HG02938 (cell line): ENCODE data around the gene PAH.

Experiments used
- ATAC-seq: cut with Tn5 transposase; IDR thresholded peaks from one replicate; pipeline ENCODE4 v1.9.1; 2021; ENCODE audit warnings: mild to moderate bottlenecking, moderate library complexity; ENCODE audit not compliant: unreplicated experiment

The PAH gene

GRCh38 chr12:102917026-102917787, at the start of gene PAH:
Gene PAH (minus strand): TSS chr12:102917244. CDS start chr12:102917130, 114 bp downstream.
- peak; percentile 56 for ATAC-seq

- no peak for ATAC-seq
Observed at GRCh38 chr12:102966200-102966863, 49.3 kb upstream of the PAH start.

- ATAC-seq, result no peak
Observed at GRCh38 chr12:102965281-102966155, 48.5 kb upstream of the PAH start.

- ATAC-seq, result no peak
Observed at GRCh38 chr12:102964872-102965271, 47.8 kb upstream of the PAH start.

- ATAC-seq, result no peak
Observed at GRCh38 chr12:102963796-102964195, 46.8 kb upstream of the PAH start.

- no peak for ATAC-seq
Observed at GRCh38 chr12:102962986-102963385, 45.9 kb upstream of the PAH start.

GRCh38 chr12:102962532-102962931, 45.5 kb upstream of the PAH start:
- no peak for ATAC-seq

GRCh38 chr12:102961466-102961855, 44.4 kb upstream of the PAH start:
- no peak for ATAC-seq

- ATAC-seq, result no peak
Observed at GRCh38 chr12:102960766-102961465, 43.9 kb upstream of the PAH start.

GRCh38 chr12:102959391-102959790, 42.3 kb upstream of the PAH start:
- ATAC-seq, result no peak

GRCh38 chr12:102958830-102959176, 41.8 kb upstream of the PAH start:
- ATAC-seq, result peak; percentile 4

- ATAC-seq, result peak; percentile 36
Observed at GRCh38 chr12:102958073-102958829, 41.2 kb upstream of the PAH start.

- ATAC-seq, result no peak
Observed at GRCh38 chr12:102957339-102958050, 40.5 kb upstream of the PAH start, which contains the start of gene ASCL1. Gene ASCL1 (plus strand): TSS chr12:102957674. CDS start chr12:102958245, 571 bp downstream.

- ATAC-seq, result no peak
Observed at GRCh38 chr12:102956738-102957327, 39.8 kb upstream of the PAH start.

- ATAC-seq, result no peak
Observed at GRCh38 chr12:102955926-102956737, 39.1 kb upstream of the PAH start.

GRCh38 chr12:102954134-102954533, 37.1 kb upstream of the PAH start:
- no peak for ATAC-seq

GRCh38 chr12:102953221-102953620, 36.2 kb upstream of the PAH start:
- peak; percentile 39 for ATAC-seq

GRCh38 chr12:102951841-102952240, 34.8 kb upstream of the PAH start:
- no peak for ATAC-seq
